Measurements from ENCODE around the gene NPBWR2. TPM values are rescaled to one million over a fixed set of nuclear protein-coding genes. Genes with fewer than 3 reads are reported as not detected.

Gene NPBWR2
- total RNA-seq, 1 experiment from 2014 or later = not detected

GRCh38 chr20:64099880-64100565 lies 7.3 kb downstream of the NPBWR2 start (continued):
- no peak for TF ChIP-seq AFF4 (CRISPR knock-in tag; IDR thresholded peaks at IDR 0.05; ENCODE audit: borderline replicate concordance)
- no peak for TF ChIP-seq E2F4 (CRISPR knock-in tag; IDR thresholded peaks at IDR 0.05; ENCODE audit: borderline replicate concordance, low read depth)
- no peak for TF ChIP-seq ESRRA (CRISPR knock-in tag; IDR thresholded peaks at IDR 0.05; ENCODE audit: borderline replicate concordance)
- TF ChIP-seq MXD4 (CRISPR knock-in tag; IDR thresholded peaks at IDR 0.05; ENCODE audit: borderline replicate concordance) = no peak
- TF ChIP-seq CDX4 (CRISPR knock-in tag; IDR thresholded peaks at IDR 0.05; ENCODE audit: borderline replicate concordance) = no peak
- TF ChIP-seq IRF1 (CRISPR knock-in tag; IDR thresholded peaks at IDR 0.05) = no peak
- TF ChIP-seq FOXJ3 (CRISPR knock-in tag; IDR thresholded peaks at IDR 0.05; ENCODE audit: borderline replicate concordance) = no peak
- no peak for TF ChIP-seq NFE2L1 (CRISPR knock-in tag; IDR thresholded peaks at IDR 0.05)
- TF ChIP-seq ZNF532 (CRISPR knock-in tag; IDR thresholded peaks at IDR 0.05; ENCODE audit: borderline replicate concordance) = no peak
- TF ChIP-seq RELA (CRISPR knock-in tag; IDR thresholded peaks at IDR 0.05; ENCODE audit: borderline replicate concordance) = no peak

- Mint-ChIP-seq H3K27ac (no peak overlapping the region), H3K4me1 (peaks cover 8% of the 10 kb centered on the region), H3K36me3 (peaks cover 6% of the 10 kb centered on the region), H3K4me3 (no peak overlapping the region), H3K9me3 (peaks cover 13% of the 10 kb centered on the region), H3K27me3 (ENCODE audit: low read depth) (peaks cover 22% of the 10 kb centered on the region)
- ChIA-PET CTCF (interaction anchor here (0.9 to 4.7 kb wide), 4 partner anchors 15 to 60 kb away, joined by 3 to 77 read pairs (median 40); partner anchors contain the start of gene LKAAEAR1), POLR2A (no interaction called here)
- DNase-seq (ENCODE audit: low spot score) (no peak), ATAC-seq (no peak)
- TF ChIP-seq USF1 (CRISPR knock-in tag; IDR thresholded peaks at IDR 0.05) = no peak
- no peak for TF ChIP-seq PREB (CRISPR knock-in tag; IDR thresholded peaks at IDR 0.05; ENCODE audit: borderline replicate concordance)
- no peak for TF ChIP-seq AFF4 (CRISPR knock-in tag; IDR thresholded peaks at IDR 0.05; ENCODE audit: borderline replicate concordance)
- no peak for TF ChIP-seq JUN (CRISPR knock-in tag; IDR thresholded peaks at IDR 0.05)
- TF ChIP-seq SOX15 (CRISPR knock-in tag; IDR thresholded peaks at IDR 0.05) = no peak
- no peak for TF ChIP-seq EMX1 (CRISPR knock-in tag; IDR thresholded peaks at IDR 0.05)
Measured at GRCh38 chr20:64099086-64099786, 8.1 kb downstream of the NPBWR2 start.

Data from WTC11 (cell line).